Gastrocnemius medialis (tissue), 4 donors: ENCODE measurements around the gene EMC8.

ENCODE experiments used
- POLR2A ChIP-seq, 2 donors: fragments of 450-650 bp; IDR thresholded peaks; one replicate each; pipeline ENCODE4 v1.6.1; 2017; ENCODE audit warnings: antibody characterized with exemption in 2 of 2, mild to moderate bottlenecking in 2 of 2, moderate library complexity in 2 of 2
- TF ChIP-seq, protein P1 (sequence below), 5 experiments: fragments of 450-650 bp in 3 of 5; fragments of 200-600 bp in 2 of 5; sonication (generic) in 2 of 5; IDR thresholded peaks in 4 of 5; conservative IDR thresholded peaks in 1 of 5; 1 replicate in 4 of 5; 2 replicates in 1 of 5; pipeline ENCODE4 v1.5.1; 2016 to 2019; ENCODE audit warnings: antibody characterized with exemption in 5 of 5, mild to moderate bottlenecking in 3 of 5, moderate library complexity in 3 of 5

DNA sequence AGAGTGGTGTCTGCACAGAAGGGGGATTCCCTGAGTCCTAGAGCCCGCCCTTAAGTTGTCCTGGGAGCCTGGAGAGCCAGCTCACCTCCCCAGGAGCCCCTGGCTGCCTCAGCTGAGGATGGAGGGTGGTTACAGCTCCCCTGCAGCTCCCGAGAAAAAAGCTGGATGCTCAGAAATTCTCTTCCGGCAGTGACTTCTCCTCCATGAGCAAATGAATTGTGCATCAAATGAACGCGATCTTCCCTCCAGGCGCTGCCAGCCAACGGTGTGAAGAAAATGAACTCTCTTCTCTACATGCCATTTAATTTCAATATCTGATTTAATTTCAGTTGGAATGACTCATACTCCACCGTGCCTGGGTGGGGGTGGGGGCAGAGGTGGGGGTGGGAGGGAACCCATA is 34.1 kb downstream of the EMC8 start:
- TF ChIP-seq POLR2A (IDR thresholded peaks at IDR 0.05), result no peak
- TF ChIP-seq, protein P1, sequence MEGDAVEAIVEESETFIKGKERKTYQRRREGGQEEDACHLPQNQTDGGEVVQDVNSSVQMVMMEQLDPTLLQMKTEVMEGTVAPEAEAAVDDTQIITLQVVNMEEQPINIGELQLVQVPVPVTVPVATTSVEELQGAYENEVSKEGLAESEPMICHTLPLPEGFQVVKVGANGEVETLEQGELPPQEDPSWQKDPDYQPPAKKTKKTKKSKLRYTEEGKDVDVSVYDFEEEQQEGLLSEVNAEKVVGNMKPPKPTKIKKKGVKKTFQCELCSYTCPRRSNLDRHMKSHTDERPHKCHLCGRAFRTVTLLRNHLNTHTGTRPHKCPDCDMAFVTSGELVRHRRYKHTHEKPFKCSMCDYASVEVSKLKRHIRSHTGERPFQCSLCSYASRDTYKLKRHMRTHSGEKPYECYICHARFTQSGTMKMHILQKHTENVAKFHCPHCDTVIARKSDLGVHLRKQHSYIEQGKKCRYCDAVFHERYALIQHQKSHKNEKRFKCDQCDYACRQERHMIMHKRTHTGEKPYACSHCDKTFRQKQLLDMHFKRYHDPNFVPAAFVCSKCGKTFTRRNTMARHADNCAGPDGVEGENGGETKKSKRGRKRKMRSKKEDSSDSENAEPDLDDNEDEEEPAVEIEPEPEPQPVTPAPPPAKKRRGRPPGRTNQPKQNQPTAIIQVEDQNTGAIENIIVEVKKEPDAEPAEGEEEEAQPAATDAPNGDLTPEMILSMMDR (IDR thresholded peaks at IDR 0.05 in 4 of 5, conservative IDR thresholded peaks at IDR 0.05 in 1 of 5), result no peak
